Measurements from ENCODE around the gene ANKS1B.

Gene ANKS1B

DNA sequence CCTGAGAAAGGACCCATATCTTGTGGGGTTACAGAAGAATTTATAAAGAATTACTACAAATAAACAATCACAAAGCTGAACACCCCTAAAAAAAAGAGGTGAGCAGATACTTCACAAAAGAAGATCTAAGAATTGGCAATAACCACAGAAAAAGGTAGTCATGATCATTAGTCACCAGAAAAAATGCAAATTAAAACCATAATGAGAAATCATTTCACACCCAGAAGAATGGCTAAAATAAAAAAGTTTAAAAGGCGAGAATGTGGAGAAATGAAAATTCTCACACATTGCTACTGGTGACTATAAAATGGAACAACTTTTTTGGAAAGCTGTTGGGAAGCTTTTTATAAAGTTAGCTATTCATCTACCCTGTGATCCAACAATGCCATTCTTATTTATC lies 545.3 kb downstream of the ANKS1B start:
- H3K9ac ChIP-seq (ENCODE audit: low read length), result no peak overlapping the region
- no peak overlapping the region for H3K4me3 ChIP-seq (ENCODE audit: low read length)
- no peaks in the 10 kb centered on the region for H3K4me1 ChIP-seq (ENCODE audit: control insufficient read depth, insufficient read depth, low read length)
- H3K36me3 ChIP-seq (ENCODE audit: control insufficient read depth, insufficient read depth, low read length), result no peaks in the 10 kb centered on the region
- no peaks in the 10 kb centered on the region for H3K27me3 ChIP-seq (ENCODE audit: control insufficient read depth, insufficient read depth, low read length)
- H3K27ac ChIP-seq (ENCODE audit: low read depth, low read length), result no peak overlapping the region

DNA sequence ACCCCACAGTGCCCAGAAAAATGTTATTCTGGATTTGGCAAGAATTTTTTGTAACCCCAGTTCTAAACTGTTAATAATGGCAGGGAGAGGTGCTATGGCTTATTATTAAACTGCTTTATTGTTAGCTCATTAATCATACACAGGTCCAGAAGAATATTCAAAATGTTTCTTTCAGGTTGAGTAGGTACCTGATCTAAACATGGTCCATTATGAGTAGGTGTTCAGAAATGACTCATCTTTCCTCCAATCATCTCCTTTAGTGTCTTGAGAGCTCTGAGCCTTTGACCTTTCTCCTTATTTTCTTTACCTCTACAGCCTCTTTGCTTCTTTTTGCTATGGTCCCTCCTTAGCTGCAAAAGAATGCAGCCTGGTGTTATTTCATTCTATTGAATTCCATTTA lies 548.2 kb downstream of the ANKS1B start:
- no peak overlapping the region for H3K27ac ChIP-seq (ENCODE audit: low read depth, low read length)

DNA sequence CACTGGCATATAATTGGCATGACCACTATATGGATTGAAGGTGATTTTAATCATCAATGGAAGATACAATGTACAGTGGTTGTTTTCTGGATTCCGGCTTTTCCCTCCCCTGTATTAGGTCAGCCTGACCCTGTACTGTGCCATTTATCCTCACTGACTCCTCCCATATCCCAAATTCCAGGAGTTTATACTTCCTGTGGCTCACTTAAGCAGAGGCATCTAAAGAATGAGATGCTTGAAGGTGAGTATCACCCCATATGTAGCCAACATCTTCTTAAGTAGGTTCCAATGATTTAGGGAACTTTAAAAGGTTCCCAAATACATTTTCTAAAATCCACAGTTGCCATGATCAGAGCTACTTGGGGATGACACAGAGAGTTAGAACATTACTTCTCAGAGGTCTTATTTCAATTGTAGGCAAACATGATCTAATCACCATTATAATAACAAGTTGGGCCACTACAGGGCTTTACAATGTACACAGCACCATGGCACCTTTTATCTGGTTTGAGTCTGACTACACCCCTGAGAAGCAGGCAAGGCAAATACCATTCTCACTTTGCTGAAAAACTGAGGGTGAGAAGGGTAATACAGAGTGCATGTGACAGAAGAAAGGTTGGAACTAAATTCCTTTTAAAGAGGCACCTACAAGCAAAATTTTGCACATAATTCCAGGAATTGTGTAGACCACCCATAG lies 549.5 kb downstream of the ANKS1B start:
- no peak overlapping the region for H3K27ac ChIP-seq (ENCODE audit: low read depth, low read length)
- no peaks in the 10 kb centered on the region for H3K4me1 ChIP-seq (ENCODE audit: control insufficient read depth, insufficient read depth, low read length)
- no peaks in the 10 kb centered on the region for H3K36me3 ChIP-seq (ENCODE audit: control insufficient read depth, insufficient read depth, low read length)
- H3K9ac ChIP-seq (ENCODE audit: low read length), result no peak overlapping the region
- H3K4me3 ChIP-seq (ENCODE audit: low read length), result no peak overlapping the region
- no peaks in the 10 kb centered on the region for H3K27me3 ChIP-seq (ENCODE audit: control insufficient read depth, insufficient read depth, low read length)

More for the DNA sequence above, 548.2 kb downstream of the ANKS1B start:
- H3K9ac ChIP-seq (ENCODE audit: low read length), result no peak overlapping the region
- no peak overlapping the region for H3K4me3 ChIP-seq (ENCODE audit: low read length)
- no peaks in the 10 kb centered on the region for H3K27me3 ChIP-seq (ENCODE audit: control insufficient read depth, insufficient read depth, low read length)
- H3K4me1 ChIP-seq (ENCODE audit: control insufficient read depth, insufficient read depth, low read length), result no peaks in the 10 kb centered on the region
- no peaks in the 10 kb centered on the region for H3K36me3 ChIP-seq (ENCODE audit: control insufficient read depth, insufficient read depth, low read length)

DNA sequence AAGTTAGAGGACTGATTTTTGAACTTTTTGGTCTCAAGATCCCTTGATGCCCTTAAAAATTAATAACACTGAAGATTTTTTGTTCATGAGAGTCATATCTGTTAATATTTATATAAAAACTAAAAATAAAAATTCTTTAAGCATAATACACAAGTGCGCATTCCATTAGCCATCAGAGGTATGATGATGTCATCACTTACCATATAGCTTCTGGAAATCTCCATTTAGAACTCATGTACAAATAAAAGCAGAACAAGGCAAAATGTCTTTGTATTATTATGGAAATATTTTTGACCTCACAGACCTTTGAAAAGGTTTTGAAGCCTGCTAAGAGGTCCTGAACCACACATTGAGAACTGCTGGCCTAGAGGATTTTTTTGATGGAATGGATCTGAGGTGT lies 551.6 kb downstream of the ANKS1B start:
- no peaks in the 10 kb centered on the region for H3K27me3 ChIP-seq (ENCODE audit: control insufficient read depth, insufficient read depth, low read length)
- H3K4me1 ChIP-seq (ENCODE audit: control insufficient read depth, insufficient read depth, low read length), result no peaks in the 10 kb centered on the region
- H3K9ac ChIP-seq (ENCODE audit: low read length), result no peak overlapping the region
- H3K27ac ChIP-seq (ENCODE audit: low read depth, low read length), result no peak overlapping the region
- no peaks in the 10 kb centered on the region for H3K36me3 ChIP-seq (ENCODE audit: control insufficient read depth, insufficient read depth, low read length)
- no peak overlapping the region for H3K4me3 ChIP-seq (ENCODE audit: low read length)

DNA sequence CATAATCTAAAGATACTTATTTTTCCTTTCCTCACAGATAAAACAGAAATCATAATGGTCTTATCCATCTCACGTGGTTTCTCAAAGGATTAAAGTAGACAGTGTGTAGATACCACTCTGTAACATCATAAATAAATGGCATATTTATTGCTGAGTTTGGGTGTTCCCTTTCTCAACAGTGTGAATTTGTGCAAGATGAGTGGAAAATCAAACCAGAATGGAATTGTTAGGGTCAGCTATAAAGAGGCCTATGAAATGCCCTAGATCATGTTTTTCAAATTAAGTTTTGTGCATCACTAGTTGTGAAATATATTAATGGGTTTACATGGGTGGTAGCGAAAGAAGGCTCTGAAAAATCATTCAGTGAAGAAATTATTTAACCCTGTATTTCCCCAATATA lies 553.5 kb downstream of the ANKS1B start:
- no peak overlapping the region for H3K27ac ChIP-seq (ENCODE audit: low read depth, low read length)
- H3K36me3 ChIP-seq (ENCODE audit: control insufficient read depth, insufficient read depth, low read length), result no peaks in the 10 kb centered on the region
- no peaks in the 10 kb centered on the region for H3K27me3 ChIP-seq (ENCODE audit: control insufficient read depth, insufficient read depth, low read length)
- no peak overlapping the region for H3K4me3 ChIP-seq (ENCODE audit: low read length)
- H3K9ac ChIP-seq (ENCODE audit: low read length), result no peak overlapping the region
- H3K4me1 ChIP-seq (ENCODE audit: control insufficient read depth, insufficient read depth, low read length), result no peaks in the 10 kb centered on the region

- H3K36me3 ChIP-seq (ENCODE audit: control insufficient read depth, insufficient read depth, low read length), result no peaks in the 10 kb centered on the region
- H3K4me1 ChIP-seq (ENCODE audit: control insufficient read depth, insufficient read depth, low read length), result no peaks in the 10 kb centered on the region
- no peak overlapping the region for H3K27ac ChIP-seq (ENCODE audit: low read depth, low read length)
- no peak overlapping the region for H3K4me3 ChIP-seq (ENCODE audit: low read length)
- no peaks in the 10 kb centered on the region for H3K27me3 ChIP-seq (ENCODE audit: control insufficient read depth, insufficient read depth, low read length)
- no peak overlapping the region for H3K9ac ChIP-seq (ENCODE audit: low read length)
Observed at GRCh38 chr12:99427104-99427503, 557.6 kb downstream of the ANKS1B start.

- Histone ChIP-seq H3K4me1 (ENCODE audit: control insufficient read depth, insufficient read depth, low read length) (no peaks in the 10 kb centered on the region), H3K4me3 (ENCODE audit: low read length) (no peak overlapping the region), H3K27ac (ENCODE audit: low read depth, low read length) (no peak overlapping the region), H3K9ac (ENCODE audit: low read length) (no peak overlapping the region), H3K36me3 (ENCODE audit: control insufficient read depth, insufficient read depth, low read length) (no peaks in the 10 kb centered on the region), H3K27me3 (ENCODE audit: control insufficient read depth, insufficient read depth, low read length) (no peaks in the 10 kb centered on the region)
Observed at GRCh38 chr12:99418379-99418778, 566.4 kb downstream of the ANKS1B start.

- no peak overlapping the region for H3K27ac ChIP-seq (ENCODE audit: low read depth, low read length)
- H3K36me3 ChIP-seq (ENCODE audit: control insufficient read depth, insufficient read depth, low read length), result no peaks in the 10 kb centered on the region
- no peak overlapping the region for H3K9ac ChIP-seq (ENCODE audit: low read length)
- H3K4me1 ChIP-seq (ENCODE audit: control insufficient read depth, insufficient read depth, low read length), result no peaks in the 10 kb centered on the region
- H3K27me3 ChIP-seq (ENCODE audit: control insufficient read depth, insufficient read depth, low read length), result no peaks in the 10 kb centered on the region
- no peak overlapping the region for H3K4me3 ChIP-seq (ENCODE audit: low read length)
Observed at GRCh38 chr12:99413751-99414150, 571.0 kb downstream of the ANKS1B start.

DNA sequence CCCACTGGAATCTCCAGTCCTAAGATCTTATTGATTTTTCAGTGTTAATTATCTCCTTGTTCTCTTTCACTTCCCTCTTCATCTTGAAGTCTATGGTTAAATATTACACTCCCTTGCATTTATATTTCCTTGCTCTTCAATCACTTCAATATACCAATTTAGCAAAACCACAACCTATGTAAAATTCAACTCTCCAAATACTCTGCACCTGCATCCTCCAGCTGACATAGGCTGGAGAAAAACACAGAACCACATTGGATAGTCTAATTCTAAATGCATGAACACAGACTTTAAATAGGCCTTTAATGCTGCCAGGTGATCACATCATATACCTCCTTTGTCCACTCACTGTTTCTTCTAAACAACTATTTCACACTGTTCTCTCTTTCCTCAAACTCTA lies 591.0 kb downstream of the ANKS1B start:
- no peaks in the 10 kb centered on the region for H3K4me1 ChIP-seq (ENCODE audit: control insufficient read depth, insufficient read depth, low read length)
- no peaks in the 10 kb centered on the region for H3K27me3 ChIP-seq (ENCODE audit: control insufficient read depth, insufficient read depth, low read length)
- no peak overlapping the region for H3K4me3 ChIP-seq (ENCODE audit: low read length)
- no peak overlapping the region for H3K9ac ChIP-seq (ENCODE audit: low read length)
- no peaks in the 10 kb centered on the region for H3K36me3 ChIP-seq (ENCODE audit: control insufficient read depth, insufficient read depth, low read length)
- no peak overlapping the region for H3K27ac ChIP-seq (ENCODE audit: low read depth, low read length)

DNA sequence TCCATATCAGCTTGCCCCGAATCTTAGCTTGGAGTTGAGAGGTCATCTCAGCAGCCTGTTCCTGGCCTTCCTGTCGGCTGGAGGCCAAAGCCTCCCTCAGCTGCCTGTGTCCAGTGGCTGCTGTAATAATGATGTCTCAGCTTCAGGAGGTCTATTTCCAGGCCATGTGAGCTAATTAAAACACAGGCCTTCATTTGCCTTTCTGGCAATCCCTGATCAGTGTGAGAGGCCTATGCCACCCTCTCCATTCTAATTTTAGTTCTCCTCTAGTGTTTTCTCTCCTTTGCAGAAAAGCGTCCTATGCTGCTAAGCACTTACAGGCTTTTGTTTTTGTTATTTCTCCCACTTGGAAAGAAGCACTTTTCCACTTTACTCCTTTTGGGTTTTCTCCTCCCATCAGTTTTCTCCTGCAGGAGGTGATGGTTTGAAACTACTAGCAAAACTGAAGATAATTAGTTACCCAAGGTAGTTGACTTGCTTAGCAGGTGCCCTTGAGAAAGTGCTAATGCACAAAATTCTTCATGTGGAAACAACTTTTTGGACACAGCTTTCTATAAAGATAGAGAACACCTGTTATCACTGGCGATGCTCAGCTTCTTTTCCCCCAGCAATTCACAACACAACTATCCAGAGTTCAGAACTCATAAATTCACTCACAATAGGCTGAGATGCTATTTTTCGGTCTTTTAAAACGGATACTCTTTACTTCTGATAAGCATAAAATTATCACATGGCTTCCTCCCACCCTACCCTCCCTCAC lies 592.5 kb downstream of the ANKS1B start:
- H3K4me3 ChIP-seq (ENCODE audit: low read length), result no peak overlapping the region

GRCh38 chr12:99390707-99391106 lies 594.0 kb downstream of the ANKS1B start:
- H3K4me3 ChIP-seq (ENCODE audit: low read length), result no peak overlapping the region
- H3K4me1 ChIP-seq (ENCODE audit: control insufficient read depth, insufficient read depth, low read length), result no peaks in the 10 kb centered on the region
- H3K9ac ChIP-seq (ENCODE audit: low read length), result no peak overlapping the region
- no peak overlapping the region for H3K27ac ChIP-seq (ENCODE audit: low read depth, low read length)
- H3K36me3 ChIP-seq (ENCODE audit: control insufficient read depth, insufficient read depth, low read length), result no peaks in the 10 kb centered on the region
- no peaks in the 10 kb centered on the region for H3K27me3 ChIP-seq (ENCODE audit: control insufficient read depth, insufficient read depth, low read length)

More for the DNA sequence above, 592.5 kb downstream of the ANKS1B start:
- Histone ChIP-seq H3K4me1 (ENCODE audit: control insufficient read depth, insufficient read depth, low read length) (no peaks in the 10 kb centered on the region), H3K27me3 (ENCODE audit: control insufficient read depth, insufficient read depth, low read length) (no peaks in the 10 kb centered on the region), H3K27ac (ENCODE audit: low read depth, low read length) (no peak overlapping the region), H3K36me3 (ENCODE audit: control insufficient read depth, insufficient read depth, low read length) (no peaks in the 10 kb centered on the region), H3K9ac (ENCODE audit: low read length) (no peak overlapping the region)

GRCh38 chr12:99389751-99390150 lies 595.0 kb downstream of the ANKS1B start:
- H3K9ac ChIP-seq (ENCODE audit: low read length), result no peak overlapping the region
- H3K27me3 ChIP-seq (ENCODE audit: control insufficient read depth, insufficient read depth, low read length), result no peaks in the 10 kb centered on the region
- no peak overlapping the region for H3K4me3 ChIP-seq (ENCODE audit: low read length)
- no peaks in the 10 kb centered on the region for H3K36me3 ChIP-seq (ENCODE audit: control insufficient read depth, insufficient read depth, low read length)
- H3K27ac ChIP-seq (ENCODE audit: low read depth, low read length), result no peak overlapping the region
- no peaks in the 10 kb centered on the region for H3K4me1 ChIP-seq (ENCODE audit: control insufficient read depth, insufficient read depth, low read length)

DNA sequence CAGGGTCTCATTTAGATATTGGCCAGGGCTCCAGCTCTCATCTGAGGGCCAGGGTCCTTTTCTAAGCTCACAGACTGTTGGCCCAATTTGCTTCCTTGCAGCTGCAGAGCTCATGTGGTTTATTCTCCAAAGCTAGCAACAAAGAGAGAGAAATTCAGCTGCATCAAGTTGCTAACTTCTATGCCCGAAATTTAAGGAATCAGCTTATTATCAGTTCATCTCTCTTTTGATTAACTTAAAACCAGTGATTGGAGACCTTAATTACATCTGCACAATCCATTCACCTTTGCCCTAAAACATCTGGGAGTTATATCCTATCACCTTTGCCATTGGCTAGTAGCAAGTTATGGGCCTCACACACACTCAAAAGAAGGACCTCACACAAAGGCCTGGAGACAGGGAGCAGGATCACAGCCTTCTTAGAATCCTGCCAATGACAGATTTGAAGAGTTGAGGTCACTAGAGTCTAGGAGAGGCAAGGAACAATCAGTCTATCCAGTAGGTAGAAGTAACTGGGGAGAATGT lies 596.0 kb downstream of the ANKS1B start:
- Histone ChIP-seq H3K27me3 (ENCODE audit: control insufficient read depth, insufficient read depth, low read length) (no peaks in the 10 kb centered on the region), H3K9ac (ENCODE audit: low read length) (no peak overlapping the region), H3K4me1 (ENCODE audit: control insufficient read depth, insufficient read depth, low read length) (no peaks in the 10 kb centered on the region), H3K4me3 (ENCODE audit: low read length) (no peak overlapping the region), H3K36me3 (ENCODE audit: control insufficient read depth, insufficient read depth, low read length) (no peaks in the 10 kb centered on the region), H3K27ac (ENCODE audit: low read depth, low read length) (no peak overlapping the region)

Data from rectal smooth muscle tissue (tissue), 1 donor.